Glutamatergic neuron (in vitro differentiated cells): ENCODE data around the gene GPRASP3. TPM values are rescaled to one million over a fixed set of nuclear protein-coding genes. Genes with fewer than 3 reads are reported as not detected.
A peak's percentile ranks its signal among the peaks of the same experiment; 100 is the strongest.
"Not testable (repeated sequence)": the region's sequence is repeated elsewhere in the genome, so short reads cannot be mapped to it uniquely, and the experiment has no call there.

Experiments used
- DNase-seq: peaks from one replicate; pipeline ENCODE4 v3.0.0; 2022
- H3K27ac Mint-ChIP-seq: one replicate; pipeline ENCODE4 v1.8.0; 2020; ENCODE audit warnings: mild to moderate bottlenecking, mixed read lengths, inconsistent platforms; ENCODE audit not compliant: unreplicated experiment
- H3K27me3 Mint-ChIP-seq: one replicate; pipeline ENCODE4 v1.8.0; 2020; ENCODE audit warnings: mild to moderate bottlenecking, moderate library complexity, mixed read lengths, inconsistent platforms; ENCODE audit not compliant: unreplicated experiment
- H3K36me3 Mint-ChIP-seq: one replicate; pipeline ENCODE4 v1.8.0; 2020; ENCODE audit warnings: mild to moderate bottlenecking, mixed read lengths, inconsistent platforms; ENCODE audit not compliant: unreplicated experiment
- H3K4me1 Mint-ChIP-seq: one replicate; pipeline ENCODE4 v1.8.0; 2020; ENCODE audit warnings: mild to moderate bottlenecking, low read depth, mixed read lengths, inconsistent platforms; ENCODE audit not compliant: unreplicated experiment
- H3K4me3 Mint-ChIP-seq: one replicate; pipeline ENCODE4 v1.8.0; 2020; ENCODE audit warnings: mild to moderate bottlenecking, mixed read lengths, inconsistent platforms; ENCODE audit not compliant: unreplicated experiment
- H3K9me3 Mint-ChIP-seq: one replicate; pipeline ENCODE4 v1.8.0; 2020; ENCODE audit warnings: mild to moderate bottlenecking, moderate library complexity, mixed read lengths, inconsistent platforms; ENCODE audit not compliant: unreplicated experiment
- CTCF ChIP-seq: fragments of 200-600 bp; sonication (generic); IDR thresholded peaks from one replicate; pipeline ENCODE4 v1.5.0; 2021; ENCODE audit not compliant: partially characterized antibody, unreplicated experiment
- total RNA-seq: library from RNA; stranded (reverse); fragmentation: NEBNext Ultra II Directional; extraction: Animal tissue kit (Norgen Biotek cat#: 25700); gene quantifications from one replicate; pipeline ENCODE4 v1.2.1, GENCODE V29; 2021; ENCODE audit not compliant: unreplicated experiment

The GPRASP3 gene
- total RNA-seq, 1 donor from 2014 or later = 19.4 TPM

- Mint-ChIP-seq H3K4me3 (peak within 1 kb of the TSS; percentile 90), H3K27me3 (no peaks in the 10 kb centered on the region), H3K4me1 (no peaks in the 10 kb centered on the region), H3K9me3 (peaks cover 5% of the 10 kb centered on the region), H3K36me3 (no peaks in the 10 kb centered on the region), H3K27ac (peak within 1 kb of the TSS; percentile 91)
- no peak for TF ChIP-seq CTCF
- DNase-seq = peak; percentile 69
Observed at GRCh38 chrX:102712216-102712966, 8.2 kb upstream of the GPRASP3 start, which contains the start of gene GPRASP2. GPRASP2 (plus strand) TSS chrX:102712448; CDS start chrX:102714870, 2,422 bp downstream.

GRCh38 chrX:102712981-102713625 is 7.4 kb upstream of the GPRASP3 start:
- Mint-ChIP-seq H3K27ac (peak overlapping the region; percentile 91), H3K36me3 (no peaks in the 10 kb centered on the region), H3K4me1 (no peaks in the 10 kb centered on the region), H3K4me3 (peak overlapping the region; percentile 90), H3K9me3 (peaks cover 5% of the 10 kb centered on the region), H3K27me3 (no peaks in the 10 kb centered on the region)
- peak; percentile 39 for DNase-seq
- peak; percentile 68 for TF ChIP-seq CTCF

GRCh38 chrX:102714994-102715393 is 5.5 kb upstream of the GPRASP3 start:
- no peak for DNase-seq
- Mint-ChIP-seq H3K4me1 (no peaks in the 10 kb centered on the region), H3K4me3 (no peak overlapping the region), H3K27me3 (no peaks in the 10 kb centered on the region), H3K27ac (no peak overlapping the region), H3K36me3 (no peaks in the 10 kb centered on the region), H3K9me3 (peaks cover 5% of the 10 kb centered on the region)
- TF ChIP-seq CTCF = no peak

- Mint-ChIP-seq H3K4me3 (no peak overlapping the region), H3K27me3 (no peaks in the 10 kb centered on the region), H3K36me3 (no peaks in the 10 kb centered on the region), H3K4me1 (no peaks in the 10 kb centered on the region), H3K9me3 (peaks cover 7% of the 10 kb centered on the region), H3K27ac (no peak overlapping the region)
- no peak for TF ChIP-seq CTCF
- no peak for DNase-seq
Observed at GRCh38 chrX:102715967-102716366, 4.6 kb upstream of the GPRASP3 start.

GRCh38 chrX:102721169-102721506 is 595 bp downstream of the GPRASP3 start:
- Mint-ChIP-seq H3K27ac (peak overlapping the region; percentile 94), H3K4me3 (peak overlapping the region; percentile 98)
- not testable (repeated sequence) for H3K36me3 Mint-ChIP-seq, H3K4me1 Mint-ChIP-seq, H3K27me3 Mint-ChIP-seq, H3K9me3 Mint-ChIP-seq, DNase-seq
